Neutrophil (primary cell): ENCODE data around the gene HTR1D.

Source experiments
- H3K27ac ChIP-seq: fragments of 200-600 bp; sonication (generic); 2 replicates; pipeline ENCODE4 v1.5.1; 2016; ENCODE audit warnings: mild to moderate bottlenecking, moderate library complexity
- H3K27me3 ChIP-seq: fragments of 200-600 bp; sonication (generic); 2 replicates; pipeline ENCODE4 v1.6.0; 2016; ENCODE audit warnings: mild to moderate bottlenecking
- H3K36me3 ChIP-seq: fragments of 200-600 bp; sonication (generic); 2 replicates; pipeline ENCODE4 v1.5.1; 2017
- H3K4me1 ChIP-seq, 2 experiments: fragments of 200-600 bp in 1 of 2; sonication (generic) in 1 of 2; 1 replicate in 1 of 2; 2 replicates in 1 of 2; pipeline versions ENCODE4 v1.5.1 to v1.6.1; 2013 to 2016; ENCODE audit warnings: low read depth in 1 of 2, low read length in 1 of 2, mild to moderate bottlenecking in 1 of 2, moderate library complexity in 1 of 2; ENCODE audit not compliant: control insufficient read depth in 1 of 2, insufficient read depth in 1 of 2
- H3K4me3 ChIP-seq, 2 experiments: fragments of 200-600 bp in 1 of 2; sonication (generic) in 1 of 2; 1 replicate in 1 of 2; 2 replicates in 1 of 2; pipeline ENCODE4 v1.5.1; 2013 to 2016; ENCODE audit warnings: low read depth in 1 of 2, low read length in 1 of 2, mild to moderate bottlenecking in 1 of 2, moderate library complexity in 1 of 2
- H3K9me3 ChIP-seq: fragments of 200-600 bp; sonication (generic); 2 replicates; pipeline ENCODE4 v1.5.1; 2016
- CTCF ChIP-seq: fragments of 200-600 bp; sonication (generic); IDR thresholded peaks from 2 replicates; pipeline ENCODE4 v1.5.1; 2016; ENCODE audit warnings: antibody characterized with exemption

The HTR1D gene

GRCh38 chr1:23185381-23185780 is 31.9 kb downstream of the HTR1D start:
- peaks cover 15% of the 10 kb centered on the region for H3K27me3 ChIP-seq
- H3K36me3 ChIP-seq, result no peaks in the 10 kb centered on the region
- H3K4me1 ChIP-seq, result no peaks in the 10 kb centered on the region
- no peak overlapping the region for H3K4me3 ChIP-seq
- H3K27ac ChIP-seq, result no peak overlapping the region
- H3K9me3 ChIP-seq, result no peaks in the 10 kb centered on the region
- TF ChIP-seq CTCF, result no peak

GRCh38 chr1:23184212-23184934 is 32.9 kb downstream of the HTR1D start:
- Histone ChIP-seq H3K27me3 (peaks cover 26% of the 10 kb centered on the region), H3K36me3 (no peaks in the 10 kb centered on the region), H3K4me3 (no peak overlapping the region), H3K27ac (no peak overlapping the region), H3K4me1 (no peaks in the 10 kb centered on the region), H3K9me3 (no peaks in the 10 kb centered on the region)
- TF ChIP-seq CTCF, result peak; percentile 62

- Histone ChIP-seq H3K27ac (no peak overlapping the region), H3K27me3 (peaks cover 71% of the 10 kb centered on the region), H3K4me3 (no peak overlapping the region), H3K4me1 (peaks cover 9% of the 10 kb centered on the region in 2 experiments), H3K36me3 (no peaks in the 10 kb centered on the region), H3K9me3 (no peaks in the 10 kb centered on the region)
- no peak for TF ChIP-seq CTCF
Observed at GRCh38 chr1:23179862-23180261, 37.4 kb downstream of the HTR1D start.

- no peak for TF ChIP-seq CTCF
Observed at GRCh38 chr1:23178950-23179349, 38.4 kb downstream of the HTR1D start.

GRCh38 chr1:23178414-23178813 is 38.9 kb downstream of the HTR1D start:
- TF ChIP-seq CTCF, result no peak
- Histone ChIP-seq H3K36me3 (no peaks in the 10 kb centered on the region), H3K4me1 (peaks cover 9% of the 10 kb centered on the region in 2 experiments), H3K27ac (no peak overlapping the region), H3K4me3 (no peak overlapping the region), H3K9me3 (no peaks in the 10 kb centered on the region), H3K27me3 (peaks cover 61% of the 10 kb centered on the region)

More at GRCh38 chr1:23178950-23179349, 38.4 kb downstream of the HTR1D start:
- Histone ChIP-seq H3K27me3 (peaks cover 66% of the 10 kb centered on the region), H3K9me3 (no peaks in the 10 kb centered on the region), H3K27ac (no peak overlapping the region), H3K4me3 (no peak overlapping the region), H3K4me1 (peaks cover 9% of the 10 kb centered on the region in 2 experiments), H3K36me3 (no peaks in the 10 kb centered on the region)
